SU-DHL-6 (cell line): ENCODE results near the gene GP5.

Experiments
- H2AFZ ChIP-seq: fragments of 200-600 bp; sonication (generic); 2 replicates; pipeline ENCODE4 v1.6.1; 2014; ENCODE audit warnings: low read depth, mild to moderate bottlenecking, moderate library complexity, mixed read lengths, antibody characterized with exemption, low read length; ENCODE audit not compliant: severe bottlenecking
- H3F3A ChIP-seq: fragments of 200-600 bp; shearing (Covaris generic); 2 replicates; pipeline ENCODE4 v1.6.0; 2016; ENCODE audit warnings: antibody characterized with exemption, mild to moderate bottlenecking; ENCODE audit not compliant: insufficient read depth
- H3K27ac ChIP-seq: fragments of 200-600 bp; sonication (generic); 2 replicates; pipeline ENCODE4 v1.5.1; 2016; ENCODE audit warnings: low read depth, mild to moderate bottlenecking, low read length, moderate library complexity, mixed read lengths
- H3K27me3 ChIP-seq: fragments of 200-600 bp; sonication (generic), shearing (Covaris generic); 2 replicates; pipeline ENCODE4 v1.6.0; 2014; ENCODE audit warnings: mild to moderate bottlenecking, low read length
- H3K36me3 ChIP-seq: fragments of 200-600 bp; sonication (generic); 2 replicates; pipeline ENCODE4 v1.6.1; 2014; ENCODE audit warnings: mild to moderate bottlenecking, low read length, mixed read lengths
- H3K4me2 ChIP-seq: fragments of 300-600, 200-600 bp; shearing (Covaris generic), sonication (generic); 2 replicates; pipeline ENCODE4 v1.6.0; 2014; ENCODE audit warnings: low read length, low read depth, mild to moderate bottlenecking; ENCODE audit not compliant: poor library complexity, severe bottlenecking
- H3K4me3 ChIP-seq: fragments of 200-600 bp; sonication (generic); 2 replicates; pipeline ENCODE4 v1.5.1; 2014; ENCODE audit warnings: antibody characterized with exemption, low read length, mild to moderate bottlenecking, mixed read lengths; ENCODE audit not compliant: insufficient read depth, poor library complexity, severe bottlenecking
- H3K79me2 ChIP-seq: fragments of 200-600 bp; sonication (generic); 2 replicates; pipeline ENCODE4 v1.6.1; 2014; ENCODE audit warnings: mild to moderate bottlenecking, low read length, moderate library complexity; ENCODE audit not compliant: insufficient read depth
- H3K9ac ChIP-seq: fragments of 200-600 bp; sonication (generic); 2 replicates; pipeline ENCODE4 v1.7.0; 2014; ENCODE audit warnings: mild to moderate bottlenecking, low read length
- H3K9me2 ChIP-seq: fragments of 200-600 bp; sonication (generic); replicated peaks from 2 replicates; pipeline ENCODE4 v1.6.1; 2014; ENCODE audit warnings: low read length; ENCODE audit not compliant: insufficient read depth
- H3K9me3 ChIP-seq: fragments of 200-600 bp; sonication (generic); 2 replicates; pipeline ENCODE4 v1.6.1; 2014; ENCODE audit warnings: low read length, mixed read lengths; ENCODE audit not compliant: insufficient read depth
- H4K20me1 ChIP-seq: fragments of 200-600 bp; sonication (generic); 2 replicates; pipeline ENCODE4 v1.6.1; 2014; ENCODE audit warnings: low read depth, mild to moderate bottlenecking, antibody characterized with exemption, low read length, moderate library complexity, mixed read lengths
- EZH2phosphoT487 ChIP-seq: fragments of 200-600 bp; sonication (generic), shearing (Covaris generic); conservative IDR thresholded peaks from 2 replicates; pipeline ENCODE4 v1.6.1; 2018; ENCODE audit warnings: mild to moderate bottlenecking, antibody characterized with exemption, low read length, moderate library complexity, mixed read lengths
- TF ChIP-seq, protein P1 (sequence below): fragments of 200-600 bp; sonication (generic); IDR thresholded peaks from one replicate; pipeline ENCODE4 v1.5.1; 2017; ENCODE audit warnings: antibody characterized with exemption, mild to moderate bottlenecking, low read length, moderate library complexity; ENCODE audit not compliant: insufficient read depth, poor library complexity, severe bottlenecking

GP5 gene

DNA sequence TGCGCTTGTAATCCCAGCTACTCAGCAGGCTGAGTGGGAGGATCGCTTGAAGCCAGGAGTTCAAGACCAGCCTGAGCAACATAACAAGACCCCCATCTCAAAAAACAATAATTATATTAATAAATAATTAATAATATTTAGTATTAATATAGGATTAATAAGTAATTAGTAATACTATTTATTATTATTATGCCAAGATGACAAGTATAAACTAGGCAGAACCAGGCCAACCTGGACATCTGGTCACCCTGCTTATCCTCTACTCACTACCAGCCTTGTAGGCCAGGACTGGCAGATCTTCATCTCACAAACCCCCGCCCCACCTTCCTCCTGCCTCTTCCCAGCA, 48.4 kb downstream of the GP5 start:
- no peaks in the 10 kb centered on the region for H3K36me3 ChIP-seq
- no peaks in the 10 kb centered on the region for H3K9me3 ChIP-seq
- H3K4me3 ChIP-seq, result no peak overlapping the region
- H3K9me2 ChIP-seq, result no peaks in the 10 kb centered on the region
- H3K27me3 ChIP-seq, result no peaks in the 10 kb centered on the region
- no peak overlapping the region for H3K27ac ChIP-seq
- TF ChIP-seq, protein P1, sequence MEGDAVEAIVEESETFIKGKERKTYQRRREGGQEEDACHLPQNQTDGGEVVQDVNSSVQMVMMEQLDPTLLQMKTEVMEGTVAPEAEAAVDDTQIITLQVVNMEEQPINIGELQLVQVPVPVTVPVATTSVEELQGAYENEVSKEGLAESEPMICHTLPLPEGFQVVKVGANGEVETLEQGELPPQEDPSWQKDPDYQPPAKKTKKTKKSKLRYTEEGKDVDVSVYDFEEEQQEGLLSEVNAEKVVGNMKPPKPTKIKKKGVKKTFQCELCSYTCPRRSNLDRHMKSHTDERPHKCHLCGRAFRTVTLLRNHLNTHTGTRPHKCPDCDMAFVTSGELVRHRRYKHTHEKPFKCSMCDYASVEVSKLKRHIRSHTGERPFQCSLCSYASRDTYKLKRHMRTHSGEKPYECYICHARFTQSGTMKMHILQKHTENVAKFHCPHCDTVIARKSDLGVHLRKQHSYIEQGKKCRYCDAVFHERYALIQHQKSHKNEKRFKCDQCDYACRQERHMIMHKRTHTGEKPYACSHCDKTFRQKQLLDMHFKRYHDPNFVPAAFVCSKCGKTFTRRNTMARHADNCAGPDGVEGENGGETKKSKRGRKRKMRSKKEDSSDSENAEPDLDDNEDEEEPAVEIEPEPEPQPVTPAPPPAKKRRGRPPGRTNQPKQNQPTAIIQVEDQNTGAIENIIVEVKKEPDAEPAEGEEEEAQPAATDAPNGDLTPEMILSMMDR, result no peak
- no peak for TF ChIP-seq EZH2phosphoT487
- no peak overlapping the region for H2AFZ ChIP-seq
- H3K79me2 ChIP-seq, result no peaks in the 10 kb centered on the region
- H3K4me2 ChIP-seq, result no peak overlapping the region
- H3K9ac ChIP-seq, result no peak overlapping the region
- H3F3A ChIP-seq, result no peaks in the 10 kb centered on the region
- no peaks in the 10 kb centered on the region for H4K20me1 ChIP-seq

GRCh38 chr3:194348354-194348753, 50.7 kb downstream of the GP5 start:
- H3K9me3 ChIP-seq, result no peaks in the 10 kb centered on the region
- H3K9me2 ChIP-seq, result no peaks in the 10 kb centered on the region
- no peak overlapping the region for H3K4me3 ChIP-seq
- no peaks in the 10 kb centered on the region for H3F3A ChIP-seq
- no peak overlapping the region for H3K9ac ChIP-seq
- no peak overlapping the region for H3K27ac ChIP-seq
- no peak overlapping the region for H3K4me2 ChIP-seq
- no peaks in the 10 kb centered on the region for H3K36me3 ChIP-seq
- H3K79me2 ChIP-seq, result no peaks in the 10 kb centered on the region
- no peaks in the 10 kb centered on the region for H3K27me3 ChIP-seq
- no peak for TF ChIP-seq EZH2phosphoT487
- TF ChIP-seq, protein P1, result no peak
- H4K20me1 ChIP-seq, result no peaks in the 10 kb centered on the region
- no peak overlapping the region for H2AFZ ChIP-seq

DNA sequence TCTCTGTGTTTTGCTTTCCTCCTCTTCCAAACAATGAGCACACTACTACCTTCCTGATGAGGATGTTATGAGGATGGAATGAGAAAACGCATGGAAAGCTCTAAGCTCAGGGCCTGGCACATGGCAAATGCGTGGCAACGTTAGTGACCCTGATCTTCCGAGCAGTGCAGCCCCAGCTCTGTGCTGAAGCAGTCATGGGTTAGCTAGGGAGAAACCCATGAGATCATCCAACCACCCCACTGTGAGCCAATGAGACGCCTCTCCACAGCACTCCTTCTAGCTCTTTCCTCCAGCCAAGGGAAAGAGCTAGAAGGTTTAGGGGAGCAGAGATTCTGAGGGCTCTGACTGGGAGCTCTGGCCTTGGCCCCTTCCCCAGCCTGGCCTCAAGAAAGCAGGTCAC, 52.4 kb downstream of the GP5 start:
- Histone ChIP-seq H3F3A (no peaks in the 10 kb centered on the region), H3K9me3 (no peaks in the 10 kb centered on the region), H4K20me1 (no peaks in the 10 kb centered on the region), H3K27me3 (no peaks in the 10 kb centered on the region), H3K27ac (no peak overlapping the region), H3K4me2 (no peak overlapping the region), H3K79me2 (no peaks in the 10 kb centered on the region), H2AFZ (no peak overlapping the region), H3K9ac (no peak overlapping the region), H3K4me3 (no peak overlapping the region), H3K9me2 (no peaks in the 10 kb centered on the region), H3K36me3 (no peaks in the 10 kb centered on the region)
- no peak for TF ChIP-seq EZH2phosphoT487
- TF ChIP-seq, protein P1, result no peak

GRCh38 chr3:194346035-194346434, 53.0 kb downstream of the GP5 start:
- Histone ChIP-seq H3K79me2 (no peaks in the 10 kb centered on the region), H3K36me3 (no peaks in the 10 kb centered on the region), H3K4me3 (no peak overlapping the region), H3K27ac (no peak overlapping the region), H3K9ac (no peak overlapping the region), H3K4me2 (no peak overlapping the region), H3K9me3 (no peaks in the 10 kb centered on the region), H3K9me2 (no peaks in the 10 kb centered on the region), H3F3A (no peaks in the 10 kb centered on the region), H3K27me3 (no peaks in the 10 kb centered on the region), H2AFZ (no peak overlapping the region), H4K20me1 (no peaks in the 10 kb centered on the region)
- no peak for TF ChIP-seq EZH2phosphoT487
- TF ChIP-seq, protein P1, result no peak
